Activated naive CD4-positive, alpha-beta T cell treated with anti-CD3 and anti-CD28 coated beads for 36 hours (primary cell): Measurements from ENCODE around the gene TUBE1. TPM values are rescaled to one million over a fixed set of nuclear protein-coding genes. Genes with fewer than 3 reads are reported as not detected.
"Not testable (repeated sequence)": the region's sequence is repeated elsewhere in the genome, so short reads cannot be mapped to it uniquely, and the experiment has no call there.

ENCODE experiments used
- CTCF ChIA-PET: fragments of 350-600 bp; sonication (Branson Sonifier 250); formaldehyde crosslinking; loops from one replicate; lab custom pipeline; 2021; ENCODE audit warnings: antibody characterized with exemption; lab: Charles Lee
- DNase-seq: peaks from one replicate; pipeline ENCODE4 v3.0.0-alpha.2; 2020
- H3K27ac Mint-ChIP-seq: one replicate; pipeline ENCODE4 v1.8.0; 2021; ENCODE audit warnings: mild to moderate bottlenecking, mixed read lengths
- H3K27me3 Mint-ChIP-seq: one replicate; pipeline ENCODE4 v1.8.0; 2021; ENCODE audit warnings: low read depth, mixed read lengths
- H3K36me3 Mint-ChIP-seq: one replicate; pipeline ENCODE4 v1.8.0; 2021; ENCODE audit warnings: low read depth, mixed read lengths
- H3K4me1 Mint-ChIP-seq: one replicate; pipeline ENCODE4 v1.8.0; 2021; ENCODE audit warnings: low read depth, mixed read lengths
- H3K4me3 Mint-ChIP-seq: one replicate; pipeline ENCODE4 v1.8.0; 2021; ENCODE audit warnings: mild to moderate bottlenecking, moderate library complexity, mixed read lengths
- H3K9me3 Mint-ChIP-seq: one replicate; pipeline ENCODE4 v1.8.0; 2021; ENCODE audit warnings: mixed read lengths
- intact Hi-C: fragments of 100-400 bp; cut with micrococcal nuclease; formaldehyde crosslinking; loops from one replicate; pipeline ENCODE4 v1.15.1; 2023
- total RNA-seq, 2 experiments: library from RNA; stranded (reverse); gene quantifications; one replicate each; pipeline ENCODE4 v1.2.3, GENCODE V29; 2021

TUBE1 gene
- total RNA-seq, 2 experiments from 2014 or later: 53.7 to 62.7 TPM

DNA sequence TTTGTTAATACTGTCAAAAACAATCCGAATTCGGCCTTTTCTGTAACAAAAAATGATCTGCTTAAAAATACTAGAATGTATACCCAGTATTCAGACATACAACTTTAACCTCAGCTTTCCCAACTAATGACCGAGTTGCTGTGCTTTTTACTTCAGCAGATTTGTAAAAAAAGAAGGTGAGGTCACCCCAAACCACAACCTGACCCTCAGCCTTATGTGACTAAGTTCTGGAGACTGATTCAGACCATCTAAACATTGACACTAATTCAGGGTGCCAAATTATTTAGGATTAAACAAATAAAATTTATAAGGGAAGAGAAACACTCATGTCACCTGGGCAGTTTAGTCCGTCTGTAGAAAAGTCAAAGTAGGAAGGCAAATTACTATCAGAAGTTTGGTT is 25.7 kb downstream of the TUBE1 start:
- DNase-seq: no peak
- no peaks in the 10 kb centered on the region for H3K9me3 Mint-ChIP-seq
- no peaks in the 10 kb centered on the region for H3K27me3 Mint-ChIP-seq
- intact Hi-C loops: no loop called here
- H3K4me1 Mint-ChIP-seq: no peaks in the 10 kb centered on the region
- CTCF ChIA-PET: interaction anchor here (1.5 kb wide), 1 partner anchor 101 kb away, joined by 3 read pairs; no protein-coding TSS in a partner anchor
- no peaks in the 10 kb centered on the region for H3K36me3 Mint-ChIP-seq
- H3K4me3 Mint-ChIP-seq: no peak overlapping the region
- H3K27ac Mint-ChIP-seq: no peak overlapping the region

- intact Hi-C loops: no loop called here
- CTCF ChIA-PET: interaction anchor here (0.6 to 0.7 kb wide), 3 partner anchors 18 to 1001 kb away, joined by 3 to 5 read pairs (median 4); a partner anchor contains a TSS
- no peak for DNase-seq
Observed at GRCh38 chr6:112058243-112059032, 28.8 kb downstream of the TUBE1 start.

DNA sequence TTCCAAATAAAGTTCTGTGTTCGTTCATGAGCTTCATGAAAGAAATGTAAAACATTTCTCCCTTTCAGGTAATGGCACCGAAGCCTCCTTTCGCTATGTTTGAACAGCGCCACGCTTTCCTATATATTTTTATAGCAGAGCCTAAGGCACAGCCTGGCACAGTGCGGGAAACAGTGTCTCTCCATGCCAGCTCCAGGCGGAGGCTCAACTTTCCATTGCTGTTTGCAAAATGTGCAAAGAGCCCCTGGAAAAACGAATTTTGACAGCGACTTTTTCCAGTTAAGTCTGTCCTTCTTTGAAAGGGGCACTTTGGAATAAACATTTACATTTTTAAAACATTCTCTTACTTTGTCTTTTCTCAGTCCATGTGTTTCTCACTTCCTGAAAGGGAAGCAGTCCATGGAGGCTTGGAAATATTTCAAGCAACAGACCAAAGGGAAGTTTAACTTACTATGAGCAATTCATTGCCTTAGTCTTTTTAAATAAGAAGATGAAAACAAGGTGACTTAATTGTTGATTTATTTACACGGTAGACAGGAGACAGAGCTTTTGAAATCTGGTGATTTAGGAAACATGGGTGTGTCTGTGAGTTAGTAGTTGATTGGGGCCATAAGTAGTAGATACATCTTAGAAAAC is 32.6 kb downstream of the TUBE1 start:
- no peak for DNase-seq
- Mint-ChIP-seq H3K27ac (no peak overlapping the region), H3K36me3 (no peaks in the 10 kb centered on the region), H3K9me3 (no peaks in the 10 kb centered on the region), H3K4me3 (no peak overlapping the region), H3K4me1 (no peaks in the 10 kb centered on the region), H3K27me3 (no peaks in the 10 kb centered on the region)
- intact Hi-C loops: no loop called here
- CTCF ChIA-PET: interaction anchor here (0.9 to 1.4 kb wide), 3 partner anchors 11 to 109 kb away, joined by 3 to 6 read pairs (median 4); no protein-coding TSS in a partner anchor

More at GRCh38 chr6:112058243-112059032, 28.8 kb downstream of the TUBE1 start:
- H3K4me3 Mint-ChIP-seq: no peak overlapping the region
- H3K4me1 Mint-ChIP-seq: no peaks in the 10 kb centered on the region
- no peak overlapping the region for H3K27ac Mint-ChIP-seq
- H3K27me3 Mint-ChIP-seq: no peaks in the 10 kb centered on the region
- no peaks in the 10 kb centered on the region for H3K36me3 Mint-ChIP-seq
- H3K9me3 Mint-ChIP-seq: no peaks in the 10 kb centered on the region

- no peaks in the 10 kb centered on the region for H3K27me3 Mint-ChIP-seq
- no peak within 1 kb of the TSS for H3K4me3 Mint-ChIP-seq
- H3K4me1 Mint-ChIP-seq: peaks cover 1% of the 10 kb centered on the region
- CTCF ChIA-PET: interaction anchor here (0.9 to 1.4 kb wide), 3 partner anchors 11 to 109 kb away, joined by 3 to 6 read pairs (median 4); no protein-coding TSS in a partner anchor
- no peaks in the 10 kb centered on the region for H3K36me3 Mint-ChIP-seq
- no peak for DNase-seq
- H3K27ac Mint-ChIP-seq: no peak within 1 kb of the TSS
- intact Hi-C loops: no loop called here
- no peaks in the 10 kb centered on the region for H3K9me3 Mint-ChIP-seq
Observed at GRCh38 chr6:112054001-112054400, 33.3 kb downstream of the TUBE1 start, which contains the start of gene CCN6. TSS of gene CCN6 (plus strand) at chr6:112054104. CDS start at chr6:112054358, 254 bp downstream.

- H3K4me1 Mint-ChIP-seq, H3K4me3 Mint-ChIP-seq, H3K27ac Mint-ChIP-seq, DNase-seq, intact Hi-C loops, H3K27me3 Mint-ChIP-seq, H3K36me3 Mint-ChIP-seq, H3K9me3 Mint-ChIP-seq: not testable (repeated sequence)
- CTCF ChIA-PET: interaction anchor here (1.2 to 1.9 kb wide), 7 partner anchors 22 to 355 kb away, joined by 4 to 8 read pairs (median 5); partner anchors contain the start of genes FAM229B and TUBE1
Observed at GRCh38 chr6:112051251-112051740, 36.0 kb downstream of the TUBE1 start.

GRCh38 chr6:112050429-112050828 is 36.9 kb downstream of the TUBE1 start:
- Mint-ChIP-seq H3K4me3 (no peak overlapping the region), H3K27ac (no peak overlapping the region), H3K4me1 (peaks cover 2% of the 10 kb centered on the region), H3K9me3 (no peaks in the 10 kb centered on the region), H3K36me3 (no peaks in the 10 kb centered on the region), H3K27me3 (no peaks in the 10 kb centered on the region)
- CTCF ChIA-PET: interaction anchor here (1.2 to 1.9 kb wide), 7 partner anchors 21 to 354 kb away, joined by 4 to 8 read pairs (median 5); partner anchors contain the start of genes FAM229B and TUBE1
- intact Hi-C loops: no loop called here
- DNase-seq: no peak

DNA sequence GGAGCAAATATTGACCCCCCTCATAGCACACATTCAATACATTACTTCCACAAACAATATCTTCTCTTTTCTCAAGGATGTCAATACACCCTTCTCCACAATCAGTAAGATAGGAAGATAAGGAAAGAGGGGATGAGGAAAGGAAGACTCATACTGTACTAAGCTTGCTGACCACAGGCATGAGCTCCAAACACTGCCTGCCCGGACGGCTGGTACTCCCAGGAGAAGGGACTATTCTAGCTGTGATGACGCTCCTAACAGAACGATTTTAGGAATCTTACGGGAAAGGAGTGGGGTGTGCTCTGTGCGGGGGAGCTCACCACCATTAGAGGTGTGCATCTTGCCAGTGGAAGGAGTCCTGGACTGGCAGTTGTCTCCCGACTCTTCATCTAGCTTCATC is 37.3 kb downstream of the TUBE1 start:
- no peak overlapping the region for H3K4me3 Mint-ChIP-seq
- H3K36me3 Mint-ChIP-seq: no peaks in the 10 kb centered on the region
- peaks cover 2% of the 10 kb centered on the region for H3K4me1 Mint-ChIP-seq
- intact Hi-C loops: loop anchor here (10.0 kb wide), 2 partner anchors 965 to 1035 kb away; partner anchors contain the start of gene SLC16A10
- no peak for DNase-seq
- no peak overlapping the region for H3K27ac Mint-ChIP-seq
- no peaks in the 10 kb centered on the region for H3K9me3 Mint-ChIP-seq
- H3K27me3 Mint-ChIP-seq: no peaks in the 10 kb centered on the region
- CTCF ChIA-PET: interaction anchor here (1.0 to 1.9 kb wide), 8 partner anchors 9 to 354 kb away, joined by 3 to 8 read pairs (median 5); partner anchors contain the start of genes FAM229B and TUBE1

DNA sequence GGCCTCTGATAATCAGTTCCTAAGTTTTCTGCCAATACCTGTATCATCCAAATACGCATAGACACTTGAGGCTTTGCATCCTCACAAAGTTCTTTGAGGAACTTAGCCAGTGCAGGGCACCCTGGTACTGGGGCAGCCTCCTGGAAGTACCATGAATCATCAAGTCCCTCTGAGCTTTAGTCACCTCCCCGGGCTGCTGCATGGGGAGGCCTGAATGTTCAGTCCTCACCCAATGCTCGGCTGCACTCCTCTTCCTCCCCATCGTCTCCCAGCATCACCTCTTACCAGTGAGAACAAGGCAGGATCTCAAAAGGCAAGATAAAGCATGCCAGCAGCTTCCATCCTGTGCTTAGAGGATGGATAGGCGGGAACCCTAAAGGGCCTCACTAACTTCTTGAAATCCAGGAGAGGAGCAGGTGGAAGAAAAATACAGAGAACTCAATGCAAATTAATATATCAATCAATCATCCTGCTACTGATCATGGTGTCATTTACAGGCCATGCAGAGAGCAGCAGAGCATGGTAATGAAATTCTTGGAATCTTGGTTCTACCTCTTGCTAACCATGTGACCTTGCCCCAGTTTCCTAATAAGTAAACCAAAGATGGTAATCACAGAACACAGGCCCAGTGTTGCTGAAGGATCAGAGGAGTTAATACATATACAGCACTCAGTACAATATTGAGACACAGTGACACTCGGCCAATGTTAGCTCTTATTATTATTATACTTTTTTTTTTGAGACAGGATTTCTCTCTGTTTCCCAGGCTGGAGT is 38.1 kb downstream of the TUBE1 start:
- intact Hi-C loops: loop anchor here (10.0 kb wide), 2 partner anchors 964 to 1034 kb away; partner anchors contain the start of gene SLC16A10
- no peak overlapping the region for H3K4me3 Mint-ChIP-seq
- no peaks in the 10 kb centered on the region for H3K36me3 Mint-ChIP-seq
- no peak for DNase-seq
- no peaks in the 10 kb centered on the region for H3K9me3 Mint-ChIP-seq
- H3K27ac Mint-ChIP-seq: no peak overlapping the region
- H3K4me1 Mint-ChIP-seq: peaks cover 5% of the 10 kb centered on the region
- H3K27me3 Mint-ChIP-seq: no peaks in the 10 kb centered on the region
- CTCF ChIA-PET: interaction anchor here (1.0 to 1.9 kb wide), 5 partner anchors 8 to 114 kb away, joined by 3 to 7 read pairs (median 5); partner anchors contain the start of genes FAM229B and TUBE1

DNA sequence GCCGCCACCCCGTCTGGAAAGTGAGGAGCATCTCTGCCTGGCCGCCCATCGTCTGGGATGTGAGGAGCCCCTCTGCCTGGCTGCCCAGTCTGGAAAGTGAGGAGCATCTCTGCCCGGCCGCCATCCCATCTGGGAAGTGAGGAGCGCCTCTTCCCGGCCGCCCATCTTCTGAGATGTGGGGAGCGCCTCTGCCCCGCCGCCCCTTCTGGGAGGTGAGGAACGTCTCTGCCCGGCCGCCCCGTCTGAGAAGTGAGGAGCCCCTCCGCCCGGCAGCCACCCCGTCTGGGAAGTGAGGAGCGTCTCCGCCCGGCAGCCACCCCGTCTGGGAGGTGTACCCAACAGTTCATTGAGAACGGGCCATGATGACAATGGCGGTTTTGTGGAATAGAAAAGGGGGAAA is 39.8 kb downstream of the TUBE1 start:
- intact Hi-C loops: loop anchor here (10.0 kb wide), 2 partner anchors 963 to 1033 kb away; partner anchors contain the start of gene SLC16A10
- H3K4me1 Mint-ChIP-seq: peaks cover 14% of the 10 kb centered on the region
- not testable (repeated sequence) for H3K27me3 Mint-ChIP-seq, H3K27ac Mint-ChIP-seq, H3K9me3 Mint-ChIP-seq, DNase-seq, H3K36me3 Mint-ChIP-seq, H3K4me3 Mint-ChIP-seq
- CTCF ChIA-PET: interaction anchor here (0.7 kb wide), 1 partner anchor 97 kb away, joined by 3 read pairs; no protein-coding TSS in a partner anchor

- no peaks in the 10 kb centered on the region for H3K9me3 Mint-ChIP-seq
- DNase-seq: no peak
- no peak overlapping the region for H3K4me3 Mint-ChIP-seq
- CTCF ChIA-PET: interaction anchor here (0.9 to 9.7 kb wide), 11 partner anchors 17 to 786 kb away, joined by 3 to 310 read pairs (median 8); partner anchors contain the start of gene TRAF3IP2
- H3K36me3 Mint-ChIP-seq: no peaks in the 10 kb centered on the region
- H3K4me1 Mint-ChIP-seq: peaks cover 35% of the 10 kb centered on the region
- no peak overlapping the region for H3K27ac Mint-ChIP-seq
- no peaks in the 10 kb centered on the region for H3K27me3 Mint-ChIP-seq
- intact Hi-C loops: loop anchor here (5.0 to 10.0 kb wide), 4 partner anchors 708 to 1030 kb away; partner anchors contain the start of gene SLC16A10
Observed at GRCh38 chr6:112044856-112045255, 42.4 kb downstream of the TUBE1 start.

DNA sequence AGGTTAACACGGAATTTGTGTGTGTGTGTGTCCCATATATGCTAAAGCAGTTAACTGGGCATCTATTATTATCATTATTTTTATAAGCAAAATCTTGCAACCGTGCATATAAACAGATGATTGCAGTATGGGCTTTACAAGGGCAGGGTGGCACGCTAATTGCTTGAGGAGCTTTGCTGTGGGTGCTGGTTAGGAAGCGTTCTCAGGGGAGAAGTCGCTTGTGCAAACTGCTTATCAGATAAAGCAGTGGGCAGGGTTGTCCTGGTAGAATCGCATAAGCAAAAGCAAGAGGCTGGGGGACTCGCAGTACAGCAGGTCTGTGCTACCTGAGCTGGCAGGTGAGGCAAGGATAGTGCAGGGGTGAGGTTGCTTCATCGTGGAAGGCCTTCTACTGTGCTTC is 43.1 kb downstream of the TUBE1 start:
- Mint-ChIP-seq H3K9me3 (no peaks in the 10 kb centered on the region), H3K36me3 (no peaks in the 10 kb centered on the region), H3K27me3 (no peaks in the 10 kb centered on the region), H3K4me1 (peaks cover 40% of the 10 kb centered on the region), H3K4me3 (peak overlapping the region; percentile 91), H3K27ac (peak overlapping the region; percentile 98)
- CTCF ChIA-PET: interaction anchor here (0.9 to 9.7 kb wide), 13 partner anchors 17 to 785 kb away, joined by 3 to 310 read pairs (median 8); partner anchors contain the start of gene TRAF3IP2
- intact Hi-C loops: loop anchor here (5.0 to 10.0 kb wide), 4 partner anchors 707 to 1029 kb away; partner anchors contain the start of gene SLC16A10
- no peak for DNase-seq
